CD4-positive, alpha-beta T cell treated with Interleukin-2 at 100 ng/mL for 4 hours (primary cell): ENCODE results near the gene RASSF10.

Experiments used
- DNase-seq: peaks from one replicate; pipeline ENCODE4 v3.0.0-alpha.2; 2020; ENCODE audit warnings: low spot score

The RASSF10 gene

DNA sequence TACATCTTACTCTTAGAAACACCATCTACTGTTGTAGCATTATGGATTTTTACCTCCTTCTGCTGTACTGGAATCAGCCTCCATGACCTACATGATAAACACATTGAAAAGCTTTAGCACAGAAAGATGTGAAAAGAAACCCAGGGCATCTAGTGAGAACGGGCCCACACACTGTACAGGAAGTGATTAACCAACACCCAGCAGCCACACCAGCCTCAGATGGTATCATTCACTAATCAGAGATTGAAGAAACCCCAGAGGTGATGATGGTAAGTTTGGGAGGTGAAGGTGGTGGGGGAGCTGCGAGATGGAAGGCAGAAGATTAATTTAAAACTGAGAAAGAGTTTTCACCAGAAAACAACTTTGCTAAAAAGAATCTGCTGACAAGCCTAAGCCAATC, 46.1 kb downstream of the RASSF10 start:
- peak; percentile 5 for DNase-seq

DNA sequence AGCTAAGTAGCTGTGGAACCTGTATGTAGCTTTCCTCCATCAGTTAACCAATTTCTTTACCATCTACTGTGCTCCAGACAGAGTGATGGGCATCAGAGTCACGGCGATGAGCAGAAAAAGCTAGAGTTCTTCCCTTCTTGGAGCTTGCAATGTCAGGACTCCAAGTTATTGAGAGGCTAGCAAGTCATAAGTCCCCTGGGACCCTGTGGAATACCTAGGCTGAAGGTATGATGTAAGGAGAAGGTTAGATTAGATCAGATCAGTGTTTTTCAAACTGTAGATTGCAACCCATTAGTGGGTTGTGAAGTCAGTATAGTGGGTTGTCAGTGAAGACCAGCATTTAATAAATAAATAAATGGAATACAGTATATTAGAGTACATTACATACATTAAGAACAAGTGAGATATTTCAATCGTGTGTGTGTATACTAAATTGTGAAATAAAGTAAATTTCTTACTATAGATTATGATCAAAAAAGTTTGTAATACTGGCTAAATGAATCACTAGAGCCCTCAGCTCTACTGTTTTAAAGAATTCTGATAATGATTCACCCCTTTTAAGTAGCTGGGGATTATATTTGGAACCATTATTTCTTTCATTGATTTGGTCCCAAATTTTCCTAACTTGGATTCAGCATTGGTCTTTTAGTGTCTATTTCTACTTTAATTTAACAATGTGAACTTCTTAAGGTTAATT, 52.3 kb downstream of the RASSF10 start:
- no peak for DNase-seq
